ENCODE measurements around the gene POLK.
"Not testable (repeated sequence)": the region's sequence is repeated elsewhere in the genome, so short reads cannot be mapped to it uniquely, and the experiment has no call there.

Gene POLK

DNA sequence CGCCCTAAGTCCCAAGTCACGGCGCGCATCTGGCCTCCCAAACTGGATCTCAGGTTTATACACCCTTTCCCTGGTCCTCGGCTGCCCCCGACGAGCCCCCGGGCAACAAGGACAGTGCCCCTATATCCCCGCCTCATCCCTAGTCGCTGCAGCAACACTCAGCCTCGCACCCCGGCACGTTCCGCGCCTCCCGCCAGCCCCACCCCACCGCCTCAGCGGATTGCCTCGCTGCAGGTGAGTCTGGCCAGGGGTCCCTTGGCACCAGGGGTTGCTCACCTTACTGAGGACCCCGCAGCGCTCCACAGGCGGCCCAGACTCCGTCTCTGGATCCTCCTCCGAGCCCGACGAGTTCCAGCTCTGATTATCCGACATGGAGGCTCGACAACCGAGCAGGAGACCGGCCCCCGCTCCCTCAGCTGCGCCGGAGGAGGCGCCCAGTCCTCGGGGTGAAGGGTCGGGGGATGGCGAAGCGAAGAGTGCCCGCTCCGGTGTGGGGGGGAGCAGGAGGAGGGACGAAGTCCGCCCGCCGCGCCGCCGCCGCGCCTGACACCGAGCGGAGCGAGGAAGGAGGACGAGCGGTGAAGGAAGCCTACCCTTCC, 756 bp upstream of the POLK start:
- no peak for DNase-seq

DNA sequence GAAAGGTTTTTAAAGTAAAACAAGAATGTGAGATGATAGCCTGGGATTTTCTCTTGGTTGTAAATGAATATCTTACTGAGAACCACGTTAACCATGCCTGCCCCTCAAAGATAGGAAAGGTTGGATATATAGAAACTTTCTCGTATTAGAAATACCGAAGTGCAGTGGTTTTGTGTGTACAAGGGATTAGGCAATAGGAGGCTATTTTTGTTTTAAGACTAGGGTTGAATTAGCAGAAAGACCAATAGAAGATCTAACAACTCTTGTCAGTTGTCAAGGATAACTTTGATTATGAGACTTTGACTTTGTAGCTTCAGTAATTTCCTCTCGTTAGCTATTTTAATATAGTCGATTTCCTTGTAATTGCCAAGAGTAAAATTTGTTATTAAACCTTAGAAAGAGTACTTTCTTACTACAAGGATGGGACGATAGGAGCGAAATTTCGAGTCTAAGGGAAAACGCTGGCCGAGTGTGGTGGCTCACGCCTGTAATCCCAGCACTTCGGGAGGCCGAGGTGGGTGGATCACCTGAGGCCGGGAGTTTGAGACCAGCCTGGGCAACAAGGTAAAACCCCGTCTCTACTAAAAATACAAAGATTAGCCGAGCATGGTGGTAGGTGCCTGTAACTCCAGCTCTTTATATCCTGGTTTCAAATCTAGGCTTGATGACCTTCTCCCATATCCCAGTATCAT, 838 bp downstream of the POLK start:
- DNase-seq = no peak

DNA sequence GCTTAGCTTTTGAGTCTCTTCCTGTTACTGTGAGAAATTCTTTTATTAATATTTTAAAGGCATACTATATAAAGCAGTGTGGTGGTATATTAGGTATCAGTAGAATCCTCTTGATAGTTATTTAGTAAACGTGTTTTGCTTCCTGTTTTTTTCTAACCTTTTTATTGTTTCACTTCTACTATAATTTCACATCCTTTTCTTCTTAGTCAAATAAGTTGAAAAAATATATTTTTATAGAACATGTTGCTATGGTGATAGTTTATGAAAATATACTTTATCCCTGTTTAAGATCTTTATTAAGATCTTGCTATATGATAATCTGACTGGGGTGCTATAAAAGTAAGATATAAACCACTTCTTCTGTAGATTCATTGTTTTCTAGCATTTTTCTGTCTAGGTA, 2.1 kb downstream of the POLK start:
- no peak for DNase-seq

DNA sequence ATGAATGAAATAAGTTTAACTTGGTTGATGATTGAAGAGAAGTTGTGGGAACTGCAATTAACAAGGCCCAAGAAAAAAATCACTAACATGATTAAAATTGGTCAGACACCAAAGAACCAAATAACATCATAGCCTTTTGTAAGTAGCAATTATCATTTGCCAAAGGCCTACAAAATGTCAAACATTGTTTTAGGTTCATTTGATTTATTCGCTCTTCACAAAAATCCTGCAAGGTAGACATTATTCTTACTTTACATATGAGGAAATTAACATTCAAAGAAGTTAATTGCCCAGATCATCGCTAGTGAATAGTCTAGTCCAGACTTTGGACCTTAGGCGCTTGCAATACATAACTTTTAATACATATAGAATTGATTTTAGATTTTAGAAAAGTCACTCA, 2.6 kb downstream of the POLK start:
- no peak for DNase-seq

- DNase-seq = no peak
Measured at GRCh38 chr5:75519761-75520160, 8.1 kb downstream of the POLK start.

DNA sequence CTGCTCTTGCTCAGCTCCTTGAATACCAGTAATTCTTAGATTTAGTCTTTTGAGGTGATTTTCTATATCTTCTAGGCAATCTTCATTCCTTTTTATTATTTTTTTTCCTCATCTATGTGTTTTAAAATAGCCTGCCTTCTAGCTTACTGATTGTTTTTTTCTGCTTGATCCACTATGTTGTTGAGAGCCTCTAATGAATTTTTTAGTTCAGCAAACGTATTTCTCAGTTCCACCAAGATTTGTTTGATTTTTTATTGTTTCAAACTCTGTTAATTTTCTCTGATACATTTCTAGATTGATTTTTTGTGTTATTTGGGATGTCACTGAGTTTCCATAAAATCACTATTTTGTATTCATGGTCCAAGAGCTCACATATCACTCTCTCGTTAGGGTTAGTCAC, 9.5 kb downstream of the POLK start:
- DNase-seq = no peak

GRCh38 chr5:75522025-75522424, 10.3 kb downstream of the POLK start:
- no peak for DNase-seq

DNA sequence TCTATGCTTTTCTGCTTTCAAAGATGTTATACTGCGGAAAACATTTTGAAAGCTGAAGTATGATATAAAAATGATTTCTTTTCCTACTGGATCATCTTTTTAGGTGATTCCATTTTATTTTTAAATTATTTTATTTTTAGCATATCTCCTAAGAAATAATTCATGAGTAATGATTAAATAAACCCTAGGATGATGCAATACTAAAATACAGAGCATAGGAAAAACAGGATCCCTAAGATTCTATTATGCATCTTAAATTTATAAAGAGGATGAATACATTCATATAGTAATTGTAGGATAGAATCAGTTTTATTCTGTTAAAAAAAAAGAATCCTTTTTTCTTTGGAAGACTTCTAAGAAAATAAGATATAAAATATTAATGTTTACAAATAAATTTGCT, 10.9 kb downstream of the POLK start:
- DNase-seq = no peak

- no peak for DNase-seq
Measured at GRCh38 chr5:75523275-75523674, 11.6 kb downstream of the POLK start.

DNA sequence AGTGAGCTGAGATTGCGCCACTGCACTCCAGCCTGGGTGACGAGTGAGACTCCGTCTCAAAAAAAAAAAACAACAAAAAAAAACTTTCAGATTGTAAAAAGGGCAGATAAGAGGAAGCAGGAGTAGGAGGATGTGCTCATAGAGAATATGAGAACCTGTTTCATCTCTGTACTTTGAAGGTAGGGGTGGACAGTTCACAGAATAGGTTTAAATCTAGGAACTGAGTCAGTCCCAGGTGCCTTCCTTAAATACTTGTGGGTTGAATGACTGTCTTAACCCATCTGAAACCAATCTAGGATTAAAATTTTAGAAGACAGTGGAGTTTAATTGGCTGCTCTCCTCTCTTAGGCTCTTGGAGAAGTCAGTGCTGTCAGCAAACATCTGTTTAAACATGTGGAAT, 12.4 kb downstream of the POLK start:
- no peak for DNase-seq

- DNase-seq = no peak
Measured at GRCh38 chr5:75524591-75524990, 12.9 kb downstream of the POLK start.

GRCh38 chr5:75525344-75525743, 13.7 kb downstream of the POLK start:
- no peak for DNase-seq

- no peak for DNase-seq
Measured at GRCh38 chr5:75526070-75526469, 14.4 kb downstream of the POLK start.

DNA sequence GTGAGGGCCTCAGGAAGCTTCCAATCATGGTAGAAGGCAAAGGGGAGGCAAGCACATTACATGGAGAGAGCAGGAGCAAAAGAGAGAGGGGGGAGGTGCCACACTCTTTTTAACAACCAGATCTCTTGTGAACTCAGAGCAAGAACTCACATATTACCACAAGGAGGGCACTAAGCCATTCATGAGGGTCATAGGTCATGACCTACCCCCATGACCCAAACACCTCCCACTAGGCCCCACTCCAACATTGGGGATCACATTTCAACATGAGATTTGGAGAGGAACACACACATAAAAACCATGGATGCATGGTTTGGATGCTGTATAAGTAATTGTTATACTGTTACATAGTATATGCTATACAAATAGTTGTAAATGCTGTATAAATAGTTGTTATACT, 17.5 kb downstream of the POLK start:
- DNase-seq = no peak

DNA sequence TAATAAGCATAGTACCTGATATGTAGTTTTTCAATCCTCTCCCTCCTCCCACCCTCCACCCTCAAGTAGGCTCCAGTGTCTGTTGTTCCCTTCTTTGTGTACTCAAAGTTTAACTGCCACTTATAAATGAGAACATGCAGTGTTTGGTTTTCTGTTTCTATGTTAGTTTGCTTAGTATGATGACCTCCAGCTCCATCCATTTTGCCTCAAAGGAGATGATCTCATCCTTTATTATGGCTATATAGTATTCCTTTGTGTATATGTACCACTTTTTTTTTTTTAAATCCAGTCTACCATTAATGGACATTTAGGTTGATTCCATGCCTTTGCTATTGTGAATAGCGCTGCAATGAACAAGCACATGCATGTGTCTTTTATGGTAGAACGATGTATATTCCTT, 20.5 kb downstream of the POLK start:
- DNase-seq = no peak

DNA sequence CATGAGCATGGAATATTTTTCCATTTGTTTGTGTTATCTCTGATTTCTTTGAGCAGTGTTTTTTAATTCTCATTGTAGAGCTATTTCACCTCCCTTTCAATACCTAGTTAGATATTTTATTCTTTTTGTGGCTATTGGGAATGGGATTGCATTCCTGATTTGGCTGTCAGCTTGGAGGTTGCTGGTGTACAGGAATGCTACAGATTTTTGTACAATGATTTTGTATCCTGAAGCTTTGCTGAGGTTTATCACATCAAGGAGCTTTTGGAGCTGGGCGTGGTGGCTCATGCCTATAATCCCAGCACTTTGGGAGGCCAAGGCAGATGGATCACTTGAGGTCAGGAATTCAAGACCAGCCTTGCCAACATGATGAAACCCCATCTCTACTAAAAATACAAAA, 22.0 kb downstream of the POLK start:
- not testable (repeated sequence) for DNase-seq

DNA sequence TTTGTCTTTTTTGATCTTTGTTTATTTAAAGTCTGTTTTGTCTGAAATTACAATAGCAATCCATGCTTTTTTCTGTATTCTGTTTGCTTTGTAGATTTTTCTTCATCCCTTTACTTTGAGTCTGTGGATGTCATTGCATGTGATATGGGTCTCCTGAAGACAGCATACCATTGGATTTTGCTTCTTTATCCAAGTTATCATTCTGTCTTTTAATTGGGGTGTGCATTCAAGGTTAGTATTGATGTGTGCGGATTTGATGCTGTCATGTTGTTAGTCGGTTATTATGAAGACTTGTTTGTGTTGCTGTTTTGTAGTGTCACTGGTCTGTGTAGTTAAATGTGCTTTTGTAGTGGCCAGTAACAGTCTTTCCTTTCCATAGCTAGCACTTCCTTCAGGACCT, 23.0 kb downstream of the POLK start:
- no peak for DNase-seq

- DNase-seq = no peak
Measured at GRCh38 chr5:75536147-75536546, 24.5 kb downstream of the POLK start.

DNA sequence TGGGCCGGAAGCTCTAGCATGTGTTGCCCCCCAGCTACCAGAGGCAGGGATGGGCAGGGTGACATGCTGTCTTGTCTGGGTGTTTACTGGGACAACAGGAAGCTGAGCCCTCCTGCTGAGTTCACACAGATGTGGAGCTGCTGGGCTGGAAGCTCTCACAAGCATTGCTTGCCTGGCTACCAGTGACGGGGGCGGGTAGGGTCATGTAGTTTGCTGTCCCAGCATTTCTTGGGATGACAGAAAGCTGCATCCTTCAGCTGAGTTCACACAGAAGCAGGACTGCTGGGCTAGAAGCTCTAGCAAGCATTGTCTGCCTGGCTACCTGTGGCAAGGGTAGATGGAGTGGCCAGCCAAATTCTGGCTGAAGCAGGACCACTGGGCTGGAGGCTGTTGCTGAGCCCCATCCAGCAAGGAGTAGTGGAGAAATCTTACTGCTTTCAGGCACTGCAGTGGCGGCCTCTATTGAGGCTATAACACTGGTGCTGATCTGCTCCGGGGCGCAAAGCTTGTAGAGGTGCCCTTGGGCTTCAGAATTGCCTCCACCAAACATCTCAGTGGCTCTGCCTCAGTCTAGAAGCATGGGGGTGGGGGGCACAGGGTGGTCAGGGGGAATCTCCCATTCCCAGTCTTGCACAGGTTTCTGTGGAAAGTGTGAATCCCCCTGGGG, 25.1 kb downstream of the POLK start:
- DNase-seq = no peak

GRCh38 chr5:75538211-75538610, 26.5 kb downstream of the POLK start:
- DNase-seq = no peak

- DNase-seq = no peak
Measured at GRCh38 chr5:75545131-75545530, 33.4 kb downstream of the POLK start.

DNA sequence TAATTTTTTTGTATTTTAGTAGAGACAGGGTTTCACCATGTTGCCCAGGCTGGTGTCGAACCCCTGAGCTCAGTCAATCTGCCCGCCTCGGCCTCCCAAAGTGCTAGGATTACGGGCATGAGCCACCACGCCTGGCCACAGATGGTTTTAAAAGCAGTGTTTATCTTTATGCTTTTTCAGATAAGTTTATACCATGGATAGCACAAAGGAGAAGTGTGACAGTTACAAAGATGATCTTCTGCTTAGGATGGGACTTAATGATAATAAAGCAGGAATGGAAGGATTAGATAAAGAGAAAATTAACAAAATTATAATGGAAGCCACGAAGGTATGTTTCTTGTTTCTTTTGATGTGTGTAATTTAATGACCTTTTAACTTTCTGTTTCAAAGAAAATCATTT, 35.1 kb downstream of the POLK start:
- no peak for DNase-seq

DNA sequence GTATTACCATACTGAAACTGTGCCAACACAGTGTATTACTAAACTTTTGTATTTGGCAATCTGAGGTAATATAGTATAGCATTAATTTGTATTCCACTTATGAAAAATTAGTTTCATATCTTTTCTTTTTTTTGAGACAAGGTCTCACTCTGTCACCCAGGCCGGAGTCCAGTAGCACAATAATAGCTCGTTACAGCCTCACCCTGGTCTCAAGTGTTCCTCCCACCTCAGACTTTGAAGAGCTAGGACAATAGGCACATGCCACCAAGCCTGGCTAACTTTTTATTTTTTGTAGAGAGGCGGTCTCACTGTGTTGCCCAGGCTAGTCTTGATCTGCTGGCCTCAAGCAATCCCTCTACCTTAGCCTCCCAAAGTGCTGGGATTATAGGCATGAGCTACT, 36.1 kb downstream of the POLK start:
- no peak for DNase-seq

DNA sequence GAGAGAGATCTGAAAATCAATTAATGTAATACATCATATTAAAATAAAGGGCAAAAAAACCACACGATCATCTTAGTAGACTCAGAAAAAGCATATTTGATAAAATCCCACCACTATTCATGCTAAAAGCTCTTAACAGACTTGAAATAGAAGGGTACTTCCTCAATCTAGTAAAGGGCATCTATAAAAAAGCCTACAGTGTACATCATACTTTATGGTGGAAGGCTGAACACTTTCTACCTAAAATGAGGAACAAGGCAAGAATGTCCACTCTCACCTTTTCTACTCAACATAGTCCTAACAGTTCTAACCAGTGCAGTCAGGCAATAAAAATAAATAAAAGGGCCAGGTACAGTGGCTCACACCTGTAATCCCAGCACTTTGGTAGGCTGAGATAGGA, 38.9 kb downstream of the POLK start:
- no peak for DNase-seq

DNA sequence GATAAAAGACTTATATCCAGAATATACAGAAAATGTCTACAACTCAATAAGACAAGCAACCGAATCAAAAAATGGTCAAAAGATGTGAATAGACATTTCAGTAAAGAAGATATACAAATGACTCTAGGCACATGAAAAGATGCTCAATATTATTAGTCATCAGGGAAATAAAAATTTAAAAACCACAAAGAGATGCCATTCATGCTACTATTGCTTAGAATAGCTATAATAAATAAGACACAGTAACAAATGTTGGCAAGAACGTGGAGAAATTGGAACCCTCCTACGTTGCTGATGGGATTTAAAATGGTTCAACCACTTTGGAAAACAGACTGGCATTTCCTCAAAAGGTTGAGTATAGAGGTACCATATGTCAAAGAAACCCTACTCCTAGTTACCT, 39.8 kb downstream of the POLK start:
- no peak for DNase-seq

Measured in DMS79 (cell line).